Astrocyte of the cerebellum (primary cell): ENCODE measurements around the gene LHX5.
A peak's percentile ranks its signal among the peaks of the same experiment; 100 is the strongest.

Experiments
- DNase-seq: peaks from one replicate; pipeline ENCODE4 v3.0.0-alpha.2; 2011; ENCODE audit warnings: low read depth
- H3K4me3 ChIP-seq: 2 replicates; pipeline ENCODE4 v1.5.1; 2011; ENCODE audit warnings: mild to moderate bottlenecking, low read depth, low read length, moderate library complexity
- CTCF ChIP-seq: IDR thresholded peaks from 2 replicates; pipeline ENCODE4 v1.5.1; 2012; ENCODE audit warnings: low read length, low read depth, moderate library complexity, mild to moderate bottlenecking; ENCODE audit errors: missing control alignments
- in situ Hi-C: cut with HindIII; loops from 2 replicates; pipeline ENCODE4 v1.10.0; 2017; ENCODE audit warnings: low sequenced_read_pairs

Gene LHX5

GRCh38 chr12:113469949-113470743 lies 1.5 kb downstream of the LHX5 start:
- no peak overlapping the region for H3K4me3 ChIP-seq
- in situ Hi-C loops = no loop called here
- TF ChIP-seq CTCF = no peak
- DNase-seq = no peak

GRCh38 chr12:113469224-113469948 lies 2.3 kb downstream of the LHX5 start:
- DNase-seq = no peak
- no peak overlapping the region for H3K4me3 ChIP-seq
- in situ Hi-C loops = no loop called here
- no peak for TF ChIP-seq CTCF

GRCh38 chr12:113468365-113469223 lies 3.1 kb downstream of the LHX5 start:
- no peak overlapping the region for H3K4me3 ChIP-seq
- no peak for DNase-seq
- in situ Hi-C loops = no loop called here
- TF ChIP-seq CTCF = no peak

- in situ Hi-C loops = no loop called here
- no peak for DNase-seq
- no peak for TF ChIP-seq CTCF
- H3K4me3 ChIP-seq = peak overlapping the region; percentile 19
Observed at GRCh38 chr12:113467502-113468364, 3.9 kb downstream of the LHX5 start.

DNA sequence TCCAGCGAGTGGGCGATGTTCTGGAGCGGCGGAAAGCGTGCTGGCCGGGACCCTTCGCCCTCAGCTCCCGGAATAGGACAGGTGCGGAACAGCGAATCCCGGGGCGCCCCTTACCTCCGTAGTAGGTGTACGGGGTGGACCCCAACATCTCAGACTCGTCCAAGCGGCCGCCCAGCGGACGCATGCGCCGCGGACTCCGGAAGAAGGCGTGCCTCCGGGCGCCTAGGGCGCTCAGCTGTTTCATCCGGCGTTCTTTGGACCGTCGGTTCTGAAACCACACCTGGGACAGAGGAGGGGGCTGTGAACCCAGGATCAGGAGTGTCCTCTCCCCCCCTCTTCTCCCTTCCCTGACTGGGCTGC lies 4.5 kb downstream of the LHX5 start:
- peak overlapping the region; percentile 19 for H3K4me3 ChIP-seq
- in situ Hi-C loops = no loop called here

More for the DNA sequence above, 4.5 kb downstream of the LHX5 start:
- TF ChIP-seq CTCF = no peak
- DNase-seq = no peak
